HG03097 (cell line): ENCODE results near the gene PLEKHG4B.

ENCODE experiments used
- ATAC-seq: cut with Tn5 transposase; IDR thresholded peaks from one replicate; pipeline ENCODE4 v1.9.1; 2021; ENCODE audit not compliant: unreplicated experiment, low FRiP score

Gene PLEKHG4B

DNA sequence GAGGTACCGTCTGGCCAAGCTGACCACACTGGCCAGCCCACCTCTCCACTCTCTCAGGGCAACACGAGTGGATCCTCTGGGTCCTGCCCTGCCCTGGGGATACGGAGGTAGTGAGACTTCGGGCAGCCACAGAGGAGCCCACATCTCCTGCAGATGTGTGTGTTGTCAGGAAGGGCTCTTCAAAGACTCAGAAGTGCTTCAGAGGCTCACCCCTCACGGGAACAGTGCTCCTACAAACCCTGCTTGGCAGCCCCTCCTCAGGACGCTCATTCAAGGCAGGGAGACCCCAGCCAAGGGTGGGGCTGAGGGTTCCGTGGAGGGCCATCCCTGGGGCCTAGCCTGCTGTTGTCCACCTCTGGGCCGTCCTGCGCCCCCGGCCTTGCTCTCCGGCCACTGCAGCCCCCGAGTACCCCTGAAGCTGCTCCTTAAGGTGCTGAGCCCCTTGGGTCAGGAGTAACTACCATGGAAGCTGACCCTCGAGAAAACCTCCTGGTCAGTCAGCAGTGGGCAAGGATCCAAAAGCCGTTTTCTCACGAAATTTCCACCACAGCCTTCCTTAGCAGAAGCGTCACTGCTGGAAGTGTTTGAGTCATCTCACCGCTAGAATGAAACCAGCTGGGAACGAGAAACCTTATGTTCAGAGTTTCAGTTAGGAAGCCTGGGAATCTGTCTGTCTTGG lies 76.2 kb downstream of the PLEKHG4B start:
- no peak for ATAC-seq

DNA sequence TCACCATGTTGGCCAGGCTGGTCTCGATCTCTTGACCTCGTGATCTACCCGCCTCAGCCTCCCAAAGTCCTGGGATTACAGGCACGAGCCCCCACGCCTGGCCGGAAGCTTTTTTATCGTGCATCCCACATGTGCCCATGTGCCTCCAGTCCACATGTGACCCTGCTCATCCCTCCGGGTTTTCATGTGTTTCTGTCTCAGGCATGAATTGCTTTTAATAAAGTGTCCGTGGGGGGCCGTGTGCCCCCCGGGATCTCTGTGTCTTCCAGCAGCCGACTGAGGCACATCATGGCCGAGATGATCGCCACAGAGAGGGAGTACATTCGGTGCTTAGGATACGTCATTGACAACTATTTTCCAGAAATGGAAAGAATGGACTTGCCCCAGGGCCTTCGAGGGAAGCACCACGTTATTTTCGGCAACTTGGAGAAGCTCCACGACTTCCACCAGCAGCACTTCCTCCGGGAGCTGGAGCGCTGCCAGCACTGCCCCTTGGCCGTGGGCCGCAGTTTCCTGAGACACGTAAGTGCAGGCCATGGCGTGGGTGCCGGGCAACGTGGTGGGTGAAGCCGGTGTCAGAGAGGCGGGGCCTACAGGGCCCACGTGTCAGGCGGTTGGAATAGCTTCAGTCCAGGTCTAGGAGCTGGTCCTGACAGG lies 77.2 kb downstream of the PLEKHG4B start:
- ATAC-seq: no peak

GRCh38 chr5:169728-170094 lies 77.7 kb downstream of the PLEKHG4B start:
- no peak for ATAC-seq

- no peak for ATAC-seq
Observed at GRCh38 chr5:170971-171800, 79.2 kb downstream of the PLEKHG4B start.

DNA sequence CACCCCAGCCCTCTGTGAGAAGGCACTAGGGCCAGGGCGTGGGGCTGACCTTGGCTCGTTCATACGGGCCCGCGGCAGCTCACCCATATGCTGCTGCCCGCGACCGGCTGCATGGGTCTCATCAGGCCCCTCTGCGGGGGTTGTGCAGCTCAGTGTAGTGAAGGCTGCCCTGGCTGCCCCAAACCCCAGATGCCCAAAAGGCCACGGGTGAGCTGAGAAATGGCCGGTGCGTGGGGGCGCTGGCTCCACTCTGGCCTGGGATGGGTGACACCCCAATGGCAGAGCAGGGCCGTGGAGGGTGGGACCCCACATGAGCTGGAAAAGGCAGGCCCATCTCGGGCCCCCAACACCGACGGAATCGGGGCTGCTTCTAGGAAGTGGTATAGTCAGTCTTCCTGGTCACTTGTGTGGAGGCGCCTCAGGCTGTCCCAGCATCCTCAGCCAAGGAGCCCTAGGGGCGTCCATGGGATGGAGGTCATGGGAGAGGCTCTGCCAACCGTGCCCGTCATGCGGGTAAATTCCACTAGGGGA lies 79.9 kb downstream of the PLEKHG4B start:
- no peak for ATAC-seq

DNA sequence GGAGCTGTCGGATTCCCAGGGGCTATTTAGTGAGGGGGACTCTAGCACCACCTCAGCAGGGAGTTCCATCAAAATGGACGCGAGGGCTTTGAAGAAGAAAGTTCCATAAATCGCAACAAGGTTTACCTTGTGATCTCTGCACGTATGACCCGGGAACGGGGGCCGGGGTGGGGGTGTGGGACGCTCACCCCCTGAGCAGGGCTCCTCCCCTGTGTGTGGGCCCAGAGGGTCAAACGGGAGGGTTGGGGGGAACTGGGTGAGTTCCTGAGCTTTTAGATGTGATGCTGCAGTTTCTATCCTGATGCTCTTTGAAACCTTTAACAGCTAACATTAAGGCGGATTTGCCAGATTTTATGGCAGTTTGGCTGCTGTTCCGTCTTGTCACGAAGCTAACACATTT lies 80.5 kb downstream of the PLEKHG4B start:
- ATAC-seq: no peak

- no peak for ATAC-seq
Observed at GRCh38 chr5:172841-173251, 80.9 kb downstream of the PLEKHG4B start.

DNA sequence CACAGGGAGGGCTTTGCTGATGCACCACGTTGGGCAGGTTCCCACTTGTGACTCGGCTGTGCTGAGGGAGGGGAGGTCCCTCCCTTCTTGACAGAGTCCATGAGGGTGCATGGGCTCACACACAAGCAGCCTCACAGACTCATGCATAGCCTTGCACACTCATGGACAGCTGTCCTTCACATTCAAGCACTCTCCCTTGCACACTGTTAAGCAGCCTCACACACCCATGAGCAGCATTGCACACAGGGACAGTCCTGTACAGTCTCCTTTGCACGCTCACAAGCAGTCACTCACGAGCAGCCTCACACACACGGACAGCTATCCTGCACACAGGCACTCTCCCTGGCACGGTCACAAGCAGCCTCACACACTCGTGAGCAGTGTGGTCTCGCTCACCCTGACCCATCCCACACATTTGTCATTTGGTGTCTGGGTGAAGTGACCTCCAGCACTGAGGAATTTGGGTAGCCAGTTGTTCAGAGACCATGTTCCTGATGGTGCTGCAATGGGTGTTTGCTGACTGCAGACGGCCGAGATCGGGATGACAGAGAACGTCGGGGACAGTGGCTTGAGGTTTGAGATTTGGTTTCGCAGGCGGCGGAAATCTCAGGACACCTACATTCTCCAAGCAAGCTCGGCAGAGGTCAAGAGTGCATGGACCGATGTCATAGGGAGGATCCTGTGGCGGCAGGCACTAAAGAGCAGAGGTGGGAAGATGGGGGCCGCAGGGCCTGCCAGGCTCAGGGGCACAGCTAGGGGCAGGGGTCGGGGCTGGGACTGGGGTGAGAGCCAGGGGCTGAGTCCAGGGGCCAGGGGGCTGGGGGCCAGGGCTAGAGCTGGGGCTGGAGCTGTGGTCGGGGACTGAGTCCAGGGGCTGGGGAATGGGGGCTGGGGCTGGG lies 81.7 kb downstream of the PLEKHG4B start:
- ATAC-seq: no peak

GRCh38 chr5:174291-174600 lies 82.3 kb downstream of the PLEKHG4B start:
- no peak for ATAC-seq

- ATAC-seq: no peak
Observed at GRCh38 chr5:174876-175465, 83.0 kb downstream of the PLEKHG4B start.

DNA sequence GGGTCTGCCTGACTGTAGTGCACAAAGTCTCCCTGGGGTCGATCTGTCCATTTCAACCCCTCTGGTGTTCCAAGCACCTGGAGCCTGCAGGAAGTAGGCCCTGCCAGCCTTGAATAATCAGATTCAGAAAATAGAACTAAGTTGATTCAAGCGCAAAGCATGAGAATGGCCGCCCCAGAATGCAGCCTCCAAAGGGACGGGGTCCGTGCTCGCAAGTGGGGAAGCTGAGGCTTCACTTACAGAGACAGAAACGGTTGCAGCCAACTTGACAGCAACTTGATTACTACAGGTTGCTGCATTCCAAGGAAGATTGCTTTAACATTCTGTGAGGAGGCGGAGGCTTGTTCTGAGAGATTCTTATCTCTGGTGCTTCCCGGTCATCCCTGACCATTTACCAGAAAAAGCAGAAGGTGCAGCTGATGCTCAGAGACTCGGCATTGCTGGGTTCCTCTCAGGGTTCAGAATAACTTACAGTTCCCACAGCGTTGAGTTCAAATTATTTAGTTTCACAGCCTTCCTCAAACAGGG lies 84.4 kb downstream of the PLEKHG4B start:
- no peak for ATAC-seq

- ATAC-seq: no peak
Observed at GRCh38 chr5:178110-178509, 86.1 kb downstream of the PLEKHG4B start.

GRCh38 chr5:179401-179800 lies 87.4 kb downstream of the PLEKHG4B start:
- no peak for ATAC-seq

GRCh38 chr5:180286-180918 lies 88.4 kb downstream of the PLEKHG4B start:
- no peak for ATAC-seq

GRCh38 chr5:181160-181559 lies 89.2 kb downstream of the PLEKHG4B start:
- no peak for ATAC-seq

DNA sequence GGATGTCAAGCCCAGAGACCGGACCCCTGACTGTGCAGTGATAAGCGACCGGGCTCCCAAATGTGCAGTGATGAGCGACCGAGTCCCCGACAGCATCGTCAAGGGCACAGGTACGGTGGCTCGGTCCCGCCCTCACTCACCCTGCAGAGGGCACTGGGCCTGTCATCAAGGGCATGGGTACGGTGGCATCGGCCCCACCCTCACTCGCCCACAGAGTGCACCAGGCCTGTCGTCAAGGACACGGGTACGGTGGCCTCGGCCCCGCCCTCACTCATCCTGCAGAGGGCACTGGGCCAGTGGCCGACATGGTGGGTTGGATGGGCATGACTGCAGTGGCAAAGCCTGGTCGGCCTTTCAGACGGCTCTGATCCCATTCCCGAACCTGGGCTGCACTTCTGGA lies 89.6 kb downstream of the PLEKHG4B start:
- no peak for ATAC-seq

DNA sequence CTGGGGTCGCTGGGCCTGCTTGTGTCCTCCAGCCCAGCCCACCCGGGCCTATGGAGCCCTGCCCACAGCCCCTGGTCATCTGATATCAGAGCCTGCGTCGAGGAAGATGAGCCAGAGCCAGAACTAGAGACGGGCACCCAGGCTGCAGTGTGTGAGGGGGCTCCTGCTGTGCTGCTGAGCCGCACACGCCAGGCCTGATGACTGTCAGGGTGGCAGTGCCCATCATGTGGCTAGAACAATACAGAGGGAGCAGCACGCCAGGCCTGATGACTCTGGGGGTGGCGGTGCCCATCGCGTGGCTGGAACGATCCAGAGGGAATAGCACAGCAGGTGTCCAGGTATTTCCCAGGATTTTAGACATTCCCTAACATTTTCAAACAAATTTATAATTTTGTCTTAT lies 90.2 kb downstream of the PLEKHG4B start:
- no peak for ATAC-seq

DNA sequence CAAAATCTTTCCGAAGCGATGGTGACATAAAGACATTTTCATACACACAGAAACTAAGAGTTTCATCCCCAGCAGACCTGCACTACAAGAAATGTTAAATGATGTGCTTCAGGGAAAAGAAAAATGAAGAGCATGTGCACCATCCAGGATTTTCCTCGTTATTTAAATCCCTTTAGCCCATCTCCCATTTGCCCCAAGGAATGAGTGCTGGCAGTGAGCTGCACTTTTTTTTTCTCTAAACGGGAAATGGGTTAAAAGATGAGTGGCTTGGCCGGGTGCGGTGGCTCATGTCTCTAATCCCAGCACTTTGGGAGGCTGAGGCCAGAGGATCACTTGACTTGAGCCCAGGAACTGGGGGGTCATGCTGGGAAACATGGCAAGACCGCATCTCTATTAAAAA lies 92.5 kb downstream of the PLEKHG4B start:
- ATAC-seq: no peak
